Gastroesophageal sphincter (tissue), 4 donors: ENCODE data around the gene PGAP3. TPM values are rescaled to one million over a fixed set of nuclear protein-coding genes. Genes with fewer than 3 reads are reported as not detected.

ENCODE experiments used
- ATAC-seq: fragments of 150-250 bp; one replicate; pipeline ENCODE4 v1.9.1; 2016; ENCODE audit warnings: mild to moderate bottlenecking, moderate library complexity
- H3K27ac ChIP-seq, 4 donors: fragments of 200-600 bp; sonication (generic) in 3 of 4; 1 replicate in 3 of 4; 2 replicates in 1 of 4; pipeline ENCODE4 v1.5.1; 2016 to 2019
- H3K27me3 ChIP-seq: fragments of 200-600 bp; sonication (generic); one replicate; pipeline ENCODE4 v1.5.1; 2019
- H3K36me3 ChIP-seq, 2 donors: fragments of 200-600 bp; sonication (generic); one replicate each; pipeline ENCODE4 v1.5.1; 2019; ENCODE audit warnings: control low read depth in 1 of 2
- H3K4me1 ChIP-seq, 3 donors: fragments of 200-600 bp; sonication (generic); 1 replicate in 2 of 3; 2 replicates in 1 of 3; pipeline ENCODE4 v1.5.1; 2016 to 2019; ENCODE audit warnings: control low read depth in 2 of 3
- H3K4me3 ChIP-seq, 2 donors: fragments of 200-600 bp; sonication (generic); one replicate each; pipeline ENCODE4 v1.5.1; 2019; ENCODE audit warnings: mild to moderate bottlenecking in 1 of 2, moderate library complexity in 1 of 2
- H3K9me3 ChIP-seq, 3 donors: fragments of 200-600 bp; sonication (generic); one replicate each; pipeline ENCODE4 v1.5.1; 2017 to 2019; ENCODE audit warnings: control low read depth in 2 of 3
- EP300 ChIP-seq: sonication (generic); formaldehyde crosslinking; IDR thresholded peaks from one replicate; pipeline ENCODE4 v1.6.1; 2017; ENCODE audit warnings: antibody characterized with exemption, mild to moderate bottlenecking
- POLR2A ChIP-seq, 2 donors: fragments of 450-650 bp; IDR thresholded peaks; one replicate each; pipeline ENCODE4 v1.6.1; 2017; ENCODE audit warnings: antibody characterized with exemption in 2 of 2, mild to moderate bottlenecking in 2 of 2, moderate library complexity in 1 of 2
- POLR2AphosphoS5 ChIP-seq: sonication (generic); formaldehyde crosslinking; IDR thresholded peaks from one replicate; pipeline ENCODE4 v1.6.1; 2017; ENCODE audit warnings: antibody characterized with exemption
- WGBS, 2 donors: methylation state at CpG; one replicate each; pipeline ENCODE4 v1.1.5; 2018; ENCODE audit warnings: low coverage in 1 of 2; 5-methylcytosine and 5-hydroxymethylcytosine counted together
- total RNA-seq, 4 donors: library from RNA; depleted of rRNA; stranded (reverse); fragments of >200 nt; gene quantifications; one replicate each; pipeline ENCODE4 v1.1.0, GENCODE V29; 2016
- TF ChIP-seq, protein P1 (sequence below), 4 experiments: fragments of 200-600 bp in 2 of 4; fragments of 450-650 bp in 2 of 4; sonication (generic) in 1 of 4; IDR thresholded peaks; one replicate each; pipeline ENCODE4 v1.5.1; 2017 to 2019; ENCODE audit warnings: antibody characterized with exemption in 4 of 4, mild to moderate bottlenecking in 2 of 4, moderate library complexity in 2 of 4

PGAP3 gene
- total RNA-seq, 4 donors from 2014 or later = 9.9 to 13.6 (median 11.1) TPM

DNA sequence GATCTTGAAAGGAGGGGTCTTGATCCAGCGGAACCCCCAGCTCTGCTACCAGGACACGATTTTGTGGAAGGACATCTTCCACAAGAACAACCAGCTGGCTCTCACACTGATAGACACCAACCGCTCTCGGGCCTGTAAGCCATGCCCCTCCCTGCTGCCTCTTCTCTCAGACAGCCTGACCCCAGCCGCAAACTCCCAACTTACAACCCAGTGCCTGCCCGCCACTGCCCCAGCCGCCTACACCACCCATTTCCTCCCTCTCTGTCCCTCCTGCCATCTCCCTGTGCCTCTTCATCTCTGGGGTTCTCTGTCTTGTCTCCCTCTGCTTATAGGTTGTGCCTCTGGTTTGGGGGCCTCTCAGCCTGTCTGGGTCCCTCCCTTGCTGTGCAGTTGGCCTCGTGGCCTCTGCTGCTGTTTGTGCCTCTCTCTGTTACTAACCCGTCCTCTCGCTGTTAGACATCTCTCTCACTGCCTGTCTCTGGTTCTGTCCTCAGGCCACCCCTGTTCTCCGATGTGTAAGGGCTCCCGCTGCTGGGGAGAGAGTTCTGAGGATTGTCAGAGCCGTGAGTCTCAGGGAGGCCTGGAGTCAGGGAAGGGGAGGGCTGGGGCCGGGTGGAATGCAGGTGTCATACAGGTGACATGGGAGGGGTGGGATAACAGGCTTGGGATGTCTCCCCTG lies 21.6 kb upstream of the PGAP3 start:
- no peak overlapping the region for H3K27ac ChIP-seq
- ATAC-seq = no peak
- H3K9me3 ChIP-seq = no peaks in the 10 kb centered on the region
- 91% methylated on average over 7 of the region's 14 CpGs; no CpG with 5 or more reads in 1 of the 2 donors for whole genome bisulfite sequencing, 2 donors
- H3K36me3 ChIP-seq = peaks cover 0 to 78% of the 10 kb centered on the region in 2 donors
- TF ChIP-seq POLR2A (IDR thresholded peaks at IDR 0.05) (no peak), POLR2AphosphoS5 (no peak), EP300 (no peak)
- TF ChIP-seq, protein P1, sequence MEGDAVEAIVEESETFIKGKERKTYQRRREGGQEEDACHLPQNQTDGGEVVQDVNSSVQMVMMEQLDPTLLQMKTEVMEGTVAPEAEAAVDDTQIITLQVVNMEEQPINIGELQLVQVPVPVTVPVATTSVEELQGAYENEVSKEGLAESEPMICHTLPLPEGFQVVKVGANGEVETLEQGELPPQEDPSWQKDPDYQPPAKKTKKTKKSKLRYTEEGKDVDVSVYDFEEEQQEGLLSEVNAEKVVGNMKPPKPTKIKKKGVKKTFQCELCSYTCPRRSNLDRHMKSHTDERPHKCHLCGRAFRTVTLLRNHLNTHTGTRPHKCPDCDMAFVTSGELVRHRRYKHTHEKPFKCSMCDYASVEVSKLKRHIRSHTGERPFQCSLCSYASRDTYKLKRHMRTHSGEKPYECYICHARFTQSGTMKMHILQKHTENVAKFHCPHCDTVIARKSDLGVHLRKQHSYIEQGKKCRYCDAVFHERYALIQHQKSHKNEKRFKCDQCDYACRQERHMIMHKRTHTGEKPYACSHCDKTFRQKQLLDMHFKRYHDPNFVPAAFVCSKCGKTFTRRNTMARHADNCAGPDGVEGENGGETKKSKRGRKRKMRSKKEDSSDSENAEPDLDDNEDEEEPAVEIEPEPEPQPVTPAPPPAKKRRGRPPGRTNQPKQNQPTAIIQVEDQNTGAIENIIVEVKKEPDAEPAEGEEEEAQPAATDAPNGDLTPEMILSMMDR (IDR thresholded peaks at IDR 0.05) = no peak
- peaks cover 0 to 17% (median 4%) of the 10 kb centered on the region in 3 donors for H3K4me1 ChIP-seq
- H3K27me3 ChIP-seq = no peaks in the 10 kb centered on the region
- no peak overlapping the region for H3K4me3 ChIP-seq

DNA sequence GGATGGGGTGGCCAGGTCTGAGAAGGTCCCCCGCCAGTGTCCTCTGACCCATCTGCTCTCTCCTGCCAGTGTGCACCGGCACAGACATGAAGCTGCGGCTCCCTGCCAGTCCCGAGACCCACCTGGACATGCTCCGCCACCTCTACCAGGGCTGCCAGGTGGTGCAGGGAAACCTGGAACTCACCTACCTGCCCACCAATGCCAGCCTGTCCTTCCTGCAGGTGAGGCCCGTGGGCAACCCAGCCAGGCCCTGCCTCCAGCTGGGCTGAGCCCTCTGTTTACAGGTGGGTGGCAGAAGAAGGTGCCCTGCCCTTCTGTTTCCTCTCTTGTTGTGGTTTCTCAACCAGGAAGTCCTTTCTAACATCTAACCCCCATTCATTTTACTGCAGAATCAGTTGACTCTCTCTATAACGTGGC lies 19.1 kb upstream of the PGAP3 start:
- WGBS, 2 donors = 67 to 100% methylated on average over 1 of the region's 7 CpGs
- H3K36me3 ChIP-seq = peaks cover 0 to 53% of the 10 kb centered on the region in 2 donors

DNA sequence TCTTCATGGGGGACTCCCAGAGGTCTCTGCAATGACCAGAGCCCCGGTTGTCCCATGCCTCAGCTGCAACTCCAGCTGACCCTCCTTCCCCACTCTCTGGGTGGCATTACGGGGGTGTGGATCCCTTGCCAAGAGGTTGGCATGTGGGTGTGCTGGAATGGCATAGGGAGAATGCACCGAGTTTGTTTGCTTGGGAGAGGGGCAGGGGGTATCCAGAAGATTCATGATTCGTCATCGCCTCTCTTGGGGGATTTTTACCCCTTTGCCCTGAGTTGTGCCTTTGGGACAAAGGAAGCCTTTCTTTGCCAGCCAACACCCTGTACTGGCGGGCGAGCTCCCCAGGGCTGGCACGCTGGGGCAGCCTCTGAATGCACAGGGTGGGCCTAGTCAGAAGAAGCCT lies 18.5 kb upstream of the PGAP3 start:
- Histone ChIP-seq H3K27ac (peak overlapping the region in 2 of 4 donors; percentile 45 to 55), H3K36me3 (peaks cover 0 to 47% of the 10 kb centered on the region in 2 donors), H3K9me3 (no peaks in the 10 kb centered on the region), H3K27me3 (no peaks in the 10 kb centered on the region), H3K4me1 (peaks cover 0 to 48% (median 10%) of the 10 kb centered on the region in 3 donors), H3K4me3 (no peak overlapping the region)
- TF ChIP-seq, protein P1 (IDR thresholded peaks at IDR 0.05) = no peak
- TF ChIP-seq POLR2A (IDR thresholded peaks at IDR 0.05) = no peak
- TF ChIP-seq POLR2AphosphoS5 = no peak
- no peak for TF ChIP-seq EP300
- WGBS, 2 donors = 63% methylated on average over 2 of the region's 8 CpGs; no CpG with 5 or more reads in 1 of the 2 donors
- no peak for ATAC-seq

More for the DNA sequence above, 19.1 kb upstream of the PGAP3 start:
- no peak for ATAC-seq
- Histone ChIP-seq H3K27ac (peak overlapping the region in 2 of 4 donors; percentile 44 to 45), H3K4me3 (no peak overlapping the region), H3K9me3 (no peaks in the 10 kb centered on the region), H3K27me3 (no peaks in the 10 kb centered on the region), H3K4me1 (peaks cover 0 to 42% (median 5%) of the 10 kb centered on the region in 3 donors)
- TF ChIP-seq POLR2A (IDR thresholded peaks at IDR 0.05) = no peak
- TF ChIP-seq, protein P1 (IDR thresholded peaks at IDR 0.05) = no peak
- no peak for TF ChIP-seq POLR2AphosphoS5
- no peak for TF ChIP-seq EP300

DNA sequence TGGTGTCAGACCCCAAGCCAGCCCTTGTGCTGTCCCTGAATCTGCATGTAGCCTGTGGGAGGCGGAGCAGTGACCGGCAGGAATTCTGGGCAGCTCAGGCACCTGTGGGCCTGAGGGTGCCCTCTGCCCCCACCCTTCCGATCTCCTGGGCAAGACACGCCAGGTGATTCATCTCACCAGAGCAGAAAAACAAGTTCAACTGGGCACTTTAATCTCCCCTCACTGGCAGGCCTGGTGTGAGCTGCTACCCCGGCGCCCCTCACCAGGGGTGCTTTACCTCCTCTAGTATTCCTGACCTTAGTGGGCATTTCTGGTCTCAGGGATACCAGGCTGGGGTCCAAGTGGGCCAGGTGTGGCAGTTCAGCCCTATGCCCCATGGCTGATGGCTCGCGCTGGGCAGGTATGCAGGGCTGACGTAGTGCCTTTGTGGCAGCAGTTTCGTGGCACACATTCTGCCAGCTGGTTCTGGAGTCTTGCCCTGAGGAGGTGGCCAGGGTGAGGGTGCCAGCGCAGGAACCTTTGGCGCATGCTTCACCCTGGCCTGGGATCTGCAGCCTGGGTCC lies 18.0 kb upstream of the PGAP3 start:
- TF ChIP-seq POLR2AphosphoS5 (no peak), POLR2A (IDR thresholded peaks at IDR 0.05) (no peak)
- TF ChIP-seq, protein P1 (IDR thresholded peaks at IDR 0.05) = no peak
- WGBS, 2 donors = 80% methylated on average over 2 of the region's 12 CpGs; no CpG with 5 or more reads in 1 of the 2 donors
- H3K36me3 ChIP-seq = peaks cover 0 to 42% of the 10 kb centered on the region in 2 donors
- H3K9me3 ChIP-seq = no peaks in the 10 kb centered on the region
- peak overlapping the region in 3 of 4 donors; percentile 15 to 55 (median 45) for H3K27ac ChIP-seq
- peaks cover 0 to 53% (median 15%) of the 10 kb centered on the region in 3 donors for H3K4me1 ChIP-seq
- H3K27me3 ChIP-seq = no peaks in the 10 kb centered on the region
- ATAC-seq = no peak
- no peak overlapping the region for H3K4me3 ChIP-seq
